Right ventricle myocardium superior (tissue), 1 donor: ENCODE data around the gene PIF1. TPM values are rescaled to one million over a fixed set of nuclear protein-coding genes. Genes with fewer than 3 reads are reported as not detected.
"Not testable (repeated sequence)": the region's sequence is repeated elsewhere in the genome, so short reads cannot be mapped to it uniquely, and the experiment has no call there.

Experiments
- ATAC-seq: fragments of 200-7000 bp; cut with Tn5 transposase; one replicate; pipeline ENCODE4 v1.9.1; 2020; ENCODE audit warnings: mild to moderate bottlenecking; ENCODE audit not compliant: poor library complexity
- DNase-seq: peaks from one replicate; pipeline ENCODE4 v3.0.0-alpha.2; 2020
- intact Hi-C: fragments of 100-400 bp; cut with DNase I; formaldehyde crosslinking; loops from one replicate; pipeline ENCODE4 v1.11.2; 2022
- total RNA-seq: library from RNA; stranded (reverse); fragmentation: NEBNext Ultra II Directional; extraction: Animal tissue kit (Norgen Biotek cat#: 25700); gene quantifications from one replicate; pipeline ENCODE4 v1.2.1, GENCODE V29; 2021
- donor health status: DM: no; HTN: yes; CAD: no; lungs with severe emphysema.

Gene PIF1
- total RNA-seq, 1 donor from 2014 or later, result 0.35 TPM

GRCh38 chr15:64816452-64816851 is 9.0 kb downstream of the PIF1 start:
- no peak for ATAC-seq
- no peak for DNase-seq
- intact Hi-C loops, result no loop called here

GRCh38 chr15:64814965-64815364 is 10.5 kb downstream of the PIF1 start:
- ATAC-seq, intact Hi-C loops, DNase-seq: not testable (repeated sequence)

GRCh38 chr15:64814283-64814682 is 11.2 kb downstream of the PIF1 start:
- DNase-seq, ATAC-seq, intact Hi-C loops: not testable (repeated sequence)

GRCh38 chr15:64813075-64813474 is 12.4 kb downstream of the PIF1 start:
- ATAC-seq (peak; percentile 41), DNase-seq (no peak)
- intact Hi-C loops, result no loop called here

- ATAC-seq, result no peak
- intact Hi-C loops, result no loop called here
- no peak for DNase-seq
Observed at GRCh38 chr15:64810497-64811326, 14.7 kb downstream of the PIF1 start.

GRCh38 chr15:64809649-64810496 is 15.6 kb downstream of the PIF1 start:
- DNase-seq (peak; percentile 86), ATAC-seq (peak; percentile 92)
- intact Hi-C loops, result loop anchor here (1.0 kb wide), 1 partner anchor 79 kb away; no protein-coding TSS in a partner anchor

- intact Hi-C loops, result loop anchor here (1.0 kb wide), 1 partner anchor 78 kb away; no protein-coding TSS in a partner anchor
- ATAC-seq (no peak), DNase-seq (no peak)
Observed at GRCh38 chr15:64808785-64809453, 16.5 kb downstream of the PIF1 start.

- intact Hi-C loops, result no loop called here
- no peak for ATAC-seq
- DNase-seq, result no peak
Observed at GRCh38 chr15:64807751-64808222, 17.7 kb downstream of the PIF1 start.

GRCh38 chr15:64807051-64807749 is 18.2 kb downstream of the PIF1 start:
- DNase-seq (no peak), ATAC-seq (no peak)
- intact Hi-C loops, result no loop called here

- ATAC-seq, result no peak
- DNase-seq, result no peak
- intact Hi-C loops, result no loop called here
Observed at GRCh38 chr15:64806509-64806908, 18.9 kb downstream of the PIF1 start.

GRCh38 chr15:64804619-64805018 is 20.8 kb downstream of the PIF1 start:
- ATAC-seq (no peak), DNase-seq (no peak)
- intact Hi-C loops, result no loop called here

GRCh38 chr15:64803526-64803925 is 21.9 kb downstream of the PIF1 start:
- intact Hi-C loops, result no loop called here
- no peak for DNase-seq
- no peak for ATAC-seq

GRCh38 chr15:64800476-64800875 is 25.0 kb downstream of the PIF1 start:
- intact Hi-C loops, result no loop called here
- ATAC-seq, result no peak
- no peak for DNase-seq

GRCh38 chr15:64798905-64799304 is 26.5 kb downstream of the PIF1 start:
- intact Hi-C loops, DNase-seq, ATAC-seq: not testable (repeated sequence)

- intact Hi-C loops, ATAC-seq, DNase-seq: not testable (repeated sequence)
Observed at GRCh38 chr15:64795921-64796320, 29.5 kb downstream of the PIF1 start.

GRCh38 chr15:64795299-64795698 is 30.1 kb downstream of the PIF1 start:
- ATAC-seq, DNase-seq, intact Hi-C loops: not testable (repeated sequence)

- ATAC-seq (no peak), DNase-seq (no peak)
- intact Hi-C loops, result no loop called here
Observed at GRCh38 chr15:64792282-64792681, 33.2 kb downstream of the PIF1 start.

- intact Hi-C loops, result no loop called here
- ATAC-seq (no peak), DNase-seq (no peak)
Observed at GRCh38 chr15:64791401-64791800, 34.0 kb downstream of the PIF1 start.
